GM12873 (cell line): Measurements from ENCODE around the gene SIGLEC1.

Experiments
- TF ChIP-seq, protein P1 (sequence below): IDR thresholded peaks from 2 replicates; pipeline ENCODE4 v1.5.1; 2012; ENCODE audit warnings: low read depth, mild to moderate bottlenecking, moderate library complexity, low read length, control low read depth; ENCODE audit not compliant: insufficient read depth; ENCODE audit errors: missing control alignments

Gene SIGLEC1

DNA sequence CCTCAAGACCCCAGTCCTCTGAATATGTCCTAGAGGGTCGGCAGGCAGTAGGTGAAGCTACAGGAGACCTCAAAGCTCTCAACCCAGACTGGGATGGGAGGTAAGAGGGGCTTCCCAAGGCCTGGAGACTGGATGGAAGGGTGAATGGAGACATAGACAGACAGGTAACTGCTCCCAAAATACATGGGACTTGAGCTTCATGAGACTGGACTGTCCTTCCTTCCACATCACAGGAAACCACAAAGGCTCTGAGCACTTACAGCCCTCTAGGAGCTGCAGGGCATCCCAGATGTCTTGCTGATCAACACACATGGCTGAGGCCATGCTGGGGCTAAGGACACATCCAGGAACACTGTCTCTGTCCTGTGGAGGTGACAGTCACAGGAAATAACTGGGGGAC is 31.6 kb upstream of the SIGLEC1 start:
- TF ChIP-seq, protein P1, sequence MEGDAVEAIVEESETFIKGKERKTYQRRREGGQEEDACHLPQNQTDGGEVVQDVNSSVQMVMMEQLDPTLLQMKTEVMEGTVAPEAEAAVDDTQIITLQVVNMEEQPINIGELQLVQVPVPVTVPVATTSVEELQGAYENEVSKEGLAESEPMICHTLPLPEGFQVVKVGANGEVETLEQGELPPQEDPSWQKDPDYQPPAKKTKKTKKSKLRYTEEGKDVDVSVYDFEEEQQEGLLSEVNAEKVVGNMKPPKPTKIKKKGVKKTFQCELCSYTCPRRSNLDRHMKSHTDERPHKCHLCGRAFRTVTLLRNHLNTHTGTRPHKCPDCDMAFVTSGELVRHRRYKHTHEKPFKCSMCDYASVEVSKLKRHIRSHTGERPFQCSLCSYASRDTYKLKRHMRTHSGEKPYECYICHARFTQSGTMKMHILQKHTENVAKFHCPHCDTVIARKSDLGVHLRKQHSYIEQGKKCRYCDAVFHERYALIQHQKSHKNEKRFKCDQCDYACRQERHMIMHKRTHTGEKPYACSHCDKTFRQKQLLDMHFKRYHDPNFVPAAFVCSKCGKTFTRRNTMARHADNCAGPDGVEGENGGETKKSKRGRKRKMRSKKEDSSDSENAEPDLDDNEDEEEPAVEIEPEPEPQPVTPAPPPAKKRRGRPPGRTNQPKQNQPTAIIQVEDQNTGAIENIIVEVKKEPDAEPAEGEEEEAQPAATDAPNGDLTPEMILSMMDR, result no peak

DNA sequence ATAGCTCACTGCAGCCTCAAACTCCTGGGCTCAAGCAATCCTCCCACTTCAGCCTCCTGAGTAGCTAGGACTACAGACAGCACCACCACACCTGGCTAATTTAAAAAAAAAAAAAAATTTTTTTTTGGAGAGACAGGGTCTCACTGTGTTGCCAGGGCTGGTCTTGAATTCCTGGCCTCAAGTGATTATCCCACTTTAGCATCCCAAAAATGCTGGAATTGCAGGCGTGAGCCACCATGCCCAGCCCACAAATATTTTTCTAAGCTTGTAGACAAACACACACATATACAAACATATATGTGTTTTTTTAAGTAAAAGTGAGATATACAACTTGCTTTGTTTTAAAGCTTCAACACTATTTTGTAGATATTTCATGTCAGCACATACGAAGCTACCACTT is 30.9 kb upstream of the SIGLEC1 start:
- TF ChIP-seq, protein P1, result no peak

DNA sequence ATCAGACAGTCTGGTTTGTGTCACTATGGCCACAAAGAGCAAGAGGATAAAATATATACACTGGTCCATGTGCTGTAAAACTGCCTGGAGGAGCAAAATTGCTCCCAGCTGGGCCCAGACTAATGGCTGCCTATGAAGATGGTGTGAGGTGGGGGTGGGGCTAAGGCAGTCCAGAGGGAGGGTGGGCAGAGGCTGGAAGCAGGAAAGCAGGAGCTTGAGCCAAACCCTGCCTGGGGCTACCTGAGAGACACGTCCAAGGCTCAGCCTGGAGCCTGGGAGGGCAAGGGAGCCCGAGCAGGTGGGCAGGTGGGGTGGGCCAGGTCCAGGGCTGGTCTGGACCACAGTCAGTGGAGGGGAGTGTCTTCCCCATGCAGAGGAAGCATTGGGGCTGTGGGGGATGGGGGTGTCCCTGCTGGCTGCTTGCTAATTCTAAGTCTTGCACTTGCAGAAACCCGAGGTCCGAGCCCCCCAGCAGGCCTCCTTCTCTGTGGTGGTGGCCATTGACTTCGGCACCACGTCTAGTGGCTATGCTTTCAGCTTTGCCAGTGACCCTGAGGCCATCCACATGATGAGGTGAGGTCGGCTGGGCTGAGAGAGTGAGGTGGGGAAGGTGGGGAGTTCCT is 29.5 kb upstream of the SIGLEC1 start:
- TF ChIP-seq, protein P1, result no peak

DNA sequence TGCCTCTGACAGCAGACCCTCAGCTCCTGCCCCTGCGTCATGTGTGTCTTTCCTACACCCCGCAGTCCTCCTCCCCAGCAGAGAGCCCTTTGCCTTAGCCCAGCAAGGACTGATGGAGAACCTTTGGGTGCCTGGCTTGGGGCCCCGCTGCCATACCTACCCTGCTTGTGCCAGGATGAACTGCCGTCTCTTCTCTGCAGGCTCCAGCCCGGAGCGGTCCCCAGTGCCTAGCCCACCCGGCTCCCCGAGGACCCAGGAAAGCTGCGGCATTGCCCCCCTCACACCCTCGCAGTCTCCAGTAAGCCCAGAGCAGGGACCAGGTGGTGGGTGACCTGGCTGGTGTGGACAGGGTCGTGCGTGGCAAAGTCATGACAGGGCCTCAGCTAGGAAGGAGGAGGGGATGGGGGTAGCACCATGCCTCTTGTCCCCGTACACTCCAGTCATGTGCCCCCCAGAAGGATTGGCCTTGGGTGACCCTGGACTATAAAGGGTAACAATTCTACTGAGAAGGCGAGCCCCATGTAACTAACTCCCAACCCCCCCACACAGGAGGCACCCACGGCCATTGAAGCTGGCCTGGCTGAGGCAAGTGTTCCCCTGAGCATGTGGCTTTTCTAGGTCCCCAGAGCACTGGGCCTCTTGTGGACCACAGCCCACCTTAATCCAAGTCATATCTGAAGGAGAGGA is 28.4 kb upstream of the SIGLEC1 start:
- TF ChIP-seq, protein P1, result no peak

DNA sequence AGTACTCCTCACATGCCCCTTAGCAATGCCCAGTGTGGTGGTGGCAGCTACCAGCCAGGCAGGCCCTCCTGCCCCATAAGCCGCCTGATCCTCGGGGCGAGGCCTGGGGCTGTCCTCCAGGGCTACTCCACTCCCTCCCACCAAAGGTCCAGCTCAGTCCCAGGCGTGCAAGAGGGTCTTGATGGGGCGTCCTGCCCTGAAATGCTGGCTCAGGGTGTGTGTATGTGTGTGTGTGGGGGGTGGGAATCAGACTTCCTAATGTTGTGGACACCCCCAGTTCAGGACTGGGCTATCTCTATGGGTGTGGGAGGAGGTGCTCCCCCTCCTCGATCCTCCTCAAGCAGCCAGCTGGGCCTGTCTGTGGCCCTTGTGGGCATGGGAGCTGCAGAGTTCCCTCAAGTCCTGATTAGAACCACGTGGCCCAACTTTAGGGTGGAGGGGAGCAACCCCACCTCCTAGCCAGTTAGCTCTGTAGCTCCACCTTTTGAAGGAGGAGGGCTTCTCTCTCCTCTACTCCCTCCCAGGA is 27.6 kb upstream of the SIGLEC1 start:
- TF ChIP-seq, protein P1, result no peak

DNA sequence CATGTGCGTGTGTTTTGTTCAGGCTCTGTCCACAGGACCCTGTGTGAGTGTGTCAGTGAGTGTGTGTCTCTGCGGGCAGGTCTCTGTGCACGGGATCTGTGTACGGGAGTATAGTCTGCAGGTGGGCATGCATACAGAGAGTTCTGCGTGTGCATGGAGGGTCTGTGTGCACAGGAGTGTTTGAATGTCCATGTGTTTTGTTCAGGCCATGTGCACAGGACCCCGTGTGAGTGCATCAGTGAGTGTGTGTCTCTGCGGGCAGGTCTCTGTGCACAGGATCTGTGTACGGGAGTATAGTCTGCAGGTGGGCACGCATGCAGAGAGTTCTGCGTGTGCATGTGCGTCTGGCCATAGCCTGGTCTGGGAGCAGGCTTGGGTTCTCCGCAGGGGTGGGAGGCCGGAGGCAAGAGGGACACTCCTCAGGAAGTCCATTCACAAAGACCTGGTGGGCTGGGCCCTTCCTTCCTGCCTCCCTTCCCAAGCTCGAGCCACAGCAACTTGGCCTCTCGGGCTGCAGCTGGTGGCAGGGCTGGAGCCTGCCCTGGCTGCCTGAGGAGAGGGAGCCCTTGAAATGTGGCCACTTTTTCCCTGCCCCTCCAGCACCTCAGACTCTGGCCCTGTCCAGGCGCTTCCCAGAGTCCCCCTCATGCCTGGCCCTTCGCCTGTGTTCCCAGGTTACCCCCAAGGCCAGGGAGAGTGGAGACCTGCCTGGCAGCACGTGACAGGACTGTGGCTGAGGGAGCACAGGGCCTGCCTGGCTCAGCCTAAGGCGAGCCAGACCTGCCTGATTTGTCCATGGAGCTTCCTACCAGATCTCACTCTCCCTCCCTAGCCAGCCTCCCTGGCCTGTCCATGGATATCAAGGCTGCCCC is 26.9 kb upstream of the SIGLEC1 start:
- TF ChIP-seq, protein P1, result no peak
